C4-2B (cell line): ENCODE results near the gene SLC39A3.

Experiments used
- ZFX ChIP-seq: fragments of 450-650 bp; IDR thresholded peaks from 2 replicates; pipeline ENCODE4 v1.6.1; 2017
- TF ChIP-seq, protein P1 (sequence below): fragments of 450-650 bp; conservative IDR thresholded peaks from 2 replicates; pipeline ENCODE4 v1.5.1; 2017; ENCODE audit warnings: mild to moderate bottlenecking

GRCh38 chr19:2771786-2772674 lies 32.2 kb upstream of the SLC39A3 start:
- TF ChIP-seq, protein P1, sequence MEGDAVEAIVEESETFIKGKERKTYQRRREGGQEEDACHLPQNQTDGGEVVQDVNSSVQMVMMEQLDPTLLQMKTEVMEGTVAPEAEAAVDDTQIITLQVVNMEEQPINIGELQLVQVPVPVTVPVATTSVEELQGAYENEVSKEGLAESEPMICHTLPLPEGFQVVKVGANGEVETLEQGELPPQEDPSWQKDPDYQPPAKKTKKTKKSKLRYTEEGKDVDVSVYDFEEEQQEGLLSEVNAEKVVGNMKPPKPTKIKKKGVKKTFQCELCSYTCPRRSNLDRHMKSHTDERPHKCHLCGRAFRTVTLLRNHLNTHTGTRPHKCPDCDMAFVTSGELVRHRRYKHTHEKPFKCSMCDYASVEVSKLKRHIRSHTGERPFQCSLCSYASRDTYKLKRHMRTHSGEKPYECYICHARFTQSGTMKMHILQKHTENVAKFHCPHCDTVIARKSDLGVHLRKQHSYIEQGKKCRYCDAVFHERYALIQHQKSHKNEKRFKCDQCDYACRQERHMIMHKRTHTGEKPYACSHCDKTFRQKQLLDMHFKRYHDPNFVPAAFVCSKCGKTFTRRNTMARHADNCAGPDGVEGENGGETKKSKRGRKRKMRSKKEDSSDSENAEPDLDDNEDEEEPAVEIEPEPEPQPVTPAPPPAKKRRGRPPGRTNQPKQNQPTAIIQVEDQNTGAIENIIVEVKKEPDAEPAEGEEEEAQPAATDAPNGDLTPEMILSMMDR = no peak
- TF ChIP-seq ZFX = no peak
